GM10266 (cell line): ENCODE results near the gene CFAP45.

ENCODE experiments used
- DNase-seq: peaks from one replicate; pipeline ENCODE4 v3.0.0; 2012; ENCODE audit errors: extremely low spot score
- TF ChIP-seq, protein P1 (sequence below): IDR thresholded peaks from 2 replicates; pipeline ENCODE4 v1.5.1; 2012; ENCODE audit warnings: mild to moderate bottlenecking, low read depth; ENCODE audit not compliant: control insufficient read depth, insufficient read depth; ENCODE audit errors: missing control alignments

Gene CFAP45

DNA sequence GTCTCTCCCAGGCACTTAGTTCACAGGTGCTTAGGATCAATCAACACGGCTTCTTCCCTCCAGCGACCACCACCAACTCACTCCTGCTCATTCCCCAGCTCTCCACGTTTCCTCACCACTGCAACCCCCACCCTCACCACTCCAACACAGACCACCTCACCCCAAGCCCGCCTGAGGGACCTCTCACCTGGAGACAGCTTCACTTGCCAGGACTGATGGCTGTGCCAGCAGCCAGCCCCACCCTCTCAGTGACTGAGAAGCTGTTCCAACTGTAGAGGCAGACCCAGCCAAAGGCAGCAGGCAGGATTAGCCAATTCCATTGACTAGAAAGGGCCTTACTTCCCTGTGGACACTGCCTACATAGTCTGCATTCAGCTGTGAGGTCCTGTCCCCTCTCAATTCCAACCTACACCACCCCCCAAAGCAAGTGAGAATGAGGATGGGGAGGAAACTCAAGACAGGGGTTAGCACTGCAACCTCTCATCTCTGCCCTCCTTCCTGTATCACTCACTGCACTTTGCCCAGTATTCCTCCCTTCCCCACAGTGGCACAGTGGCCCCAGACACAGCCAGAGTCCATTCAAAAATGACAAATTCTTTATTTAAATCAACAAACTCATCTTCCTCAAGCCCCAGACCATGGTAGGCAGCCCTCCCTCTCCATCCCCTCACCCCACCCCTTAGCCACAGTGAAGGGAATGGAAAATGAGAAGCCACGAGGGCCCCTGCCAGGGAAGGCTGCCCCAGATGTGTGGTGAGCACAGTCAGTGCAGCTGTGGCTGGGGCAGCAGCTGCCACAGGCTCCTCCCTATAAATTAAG is 17.8 kb upstream of the CFAP45 start:
- no peak for DNase-seq
- TF ChIP-seq, protein P1, sequence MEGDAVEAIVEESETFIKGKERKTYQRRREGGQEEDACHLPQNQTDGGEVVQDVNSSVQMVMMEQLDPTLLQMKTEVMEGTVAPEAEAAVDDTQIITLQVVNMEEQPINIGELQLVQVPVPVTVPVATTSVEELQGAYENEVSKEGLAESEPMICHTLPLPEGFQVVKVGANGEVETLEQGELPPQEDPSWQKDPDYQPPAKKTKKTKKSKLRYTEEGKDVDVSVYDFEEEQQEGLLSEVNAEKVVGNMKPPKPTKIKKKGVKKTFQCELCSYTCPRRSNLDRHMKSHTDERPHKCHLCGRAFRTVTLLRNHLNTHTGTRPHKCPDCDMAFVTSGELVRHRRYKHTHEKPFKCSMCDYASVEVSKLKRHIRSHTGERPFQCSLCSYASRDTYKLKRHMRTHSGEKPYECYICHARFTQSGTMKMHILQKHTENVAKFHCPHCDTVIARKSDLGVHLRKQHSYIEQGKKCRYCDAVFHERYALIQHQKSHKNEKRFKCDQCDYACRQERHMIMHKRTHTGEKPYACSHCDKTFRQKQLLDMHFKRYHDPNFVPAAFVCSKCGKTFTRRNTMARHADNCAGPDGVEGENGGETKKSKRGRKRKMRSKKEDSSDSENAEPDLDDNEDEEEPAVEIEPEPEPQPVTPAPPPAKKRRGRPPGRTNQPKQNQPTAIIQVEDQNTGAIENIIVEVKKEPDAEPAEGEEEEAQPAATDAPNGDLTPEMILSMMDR, result no peak

DNA sequence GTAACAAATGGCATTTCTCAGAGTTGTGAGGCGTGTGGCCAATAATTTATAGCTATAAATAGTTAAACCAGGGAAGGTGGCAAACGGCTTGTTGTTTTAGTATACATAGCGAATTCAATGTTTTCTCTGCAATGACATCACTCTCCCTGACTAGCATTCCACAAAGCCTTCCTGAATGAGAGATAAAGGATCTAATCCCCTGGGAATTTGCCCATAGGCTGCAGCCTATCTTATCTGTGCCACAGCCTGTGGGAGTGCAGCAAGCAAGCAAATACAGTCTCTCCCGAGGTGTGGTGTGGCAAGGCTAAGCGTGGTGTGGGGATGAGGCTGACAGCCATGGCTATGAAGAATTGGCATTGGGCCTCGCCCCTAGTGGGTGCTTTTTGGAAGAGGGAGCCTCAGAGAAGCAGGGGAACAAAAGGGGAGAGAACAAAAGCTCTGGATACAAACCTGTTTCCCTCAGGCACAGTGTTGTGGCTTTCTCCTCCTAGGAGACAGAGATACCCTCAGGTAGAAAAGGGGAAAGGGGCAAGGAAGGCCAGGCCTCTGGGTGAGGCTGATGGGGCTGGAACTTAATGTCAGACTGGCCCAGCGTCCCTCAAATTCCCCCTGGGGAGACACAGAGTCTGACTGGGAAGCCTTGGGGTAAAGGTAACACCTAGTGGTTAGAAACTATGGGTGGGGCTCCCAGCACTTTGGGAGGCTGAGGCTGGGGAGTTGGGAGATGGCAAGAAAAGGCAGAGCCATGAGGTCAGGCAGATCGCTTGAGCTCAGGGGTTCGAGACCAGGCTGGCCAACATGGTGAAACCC is 16.5 kb upstream of the CFAP45 start:
- TF ChIP-seq, protein P1, result no peak
- no peak for DNase-seq

DNA sequence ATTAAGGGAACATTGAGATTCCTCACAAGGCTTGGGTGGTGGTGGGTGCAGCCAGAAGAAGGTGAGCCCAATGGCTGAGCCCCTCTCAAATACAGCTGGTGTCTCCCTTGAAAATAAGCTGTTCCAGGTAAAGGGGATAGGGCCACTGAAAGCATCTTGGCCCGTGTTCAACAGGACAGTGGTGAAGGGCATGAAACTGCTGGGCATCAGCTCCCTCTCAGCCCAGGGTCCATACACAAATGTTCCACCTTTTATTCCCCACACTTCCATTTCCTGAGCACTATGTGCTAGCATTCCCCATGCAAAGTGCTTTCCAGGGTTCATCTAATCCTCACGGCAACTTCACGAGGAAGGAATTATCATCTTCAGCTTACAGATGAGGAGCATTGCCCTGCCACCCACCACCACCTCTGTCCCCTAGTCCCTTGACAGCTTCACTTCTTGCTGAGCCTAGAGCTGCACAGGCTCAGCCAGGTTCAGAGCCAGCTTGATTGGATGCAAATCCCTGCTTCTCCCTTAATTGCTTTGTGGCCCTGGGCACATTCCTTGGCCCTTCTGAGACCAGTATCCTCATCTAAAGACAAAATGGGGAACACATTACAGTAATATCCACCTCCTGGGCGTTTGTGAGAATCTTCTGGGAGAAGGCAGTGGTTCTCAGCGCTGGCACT is 15.7 kb upstream of the CFAP45 start:
- DNase-seq, result no peak

DNA sequence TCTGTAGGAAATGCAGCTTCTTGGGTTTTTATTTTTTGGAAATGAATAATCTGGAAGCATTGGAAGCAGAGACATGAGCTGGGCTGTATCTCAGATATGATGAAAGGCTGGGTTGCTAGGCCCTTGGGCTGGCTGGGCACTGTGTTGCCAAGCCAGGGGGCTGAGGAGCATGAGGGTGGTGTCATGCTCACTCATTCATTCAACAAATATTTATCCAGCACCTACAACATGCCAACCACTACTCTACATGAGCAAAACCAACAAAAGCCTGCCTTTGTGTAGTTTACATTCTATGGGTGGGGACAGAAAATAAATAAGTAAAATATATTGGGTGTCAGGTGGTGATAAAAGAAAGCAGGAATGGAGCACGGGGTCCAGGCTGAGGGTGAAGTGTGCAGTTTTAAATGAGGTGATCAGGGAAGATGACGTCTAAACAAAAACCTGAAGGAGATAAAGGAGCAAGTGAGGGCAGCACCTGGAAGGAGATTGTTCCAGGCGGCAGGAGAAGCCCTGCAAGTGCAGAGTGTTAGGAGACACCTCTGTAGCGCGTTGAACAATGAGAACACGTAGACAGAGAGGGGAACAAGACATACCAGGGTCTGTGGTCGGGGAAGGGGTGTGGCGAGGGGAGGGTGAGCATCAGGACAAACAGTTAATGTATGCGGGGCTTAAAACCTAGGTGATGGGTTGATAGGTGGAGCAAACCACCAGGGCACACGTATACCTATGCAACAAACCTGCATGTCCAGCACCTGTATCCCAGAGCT is 14.5 kb upstream of the CFAP45 start:
- no peak for DNase-seq
- TF ChIP-seq, protein P1, result no peak

More for the DNA sequence above, 15.7 kb upstream of the CFAP45 start:
- TF ChIP-seq, protein P1, result no peak

DNA sequence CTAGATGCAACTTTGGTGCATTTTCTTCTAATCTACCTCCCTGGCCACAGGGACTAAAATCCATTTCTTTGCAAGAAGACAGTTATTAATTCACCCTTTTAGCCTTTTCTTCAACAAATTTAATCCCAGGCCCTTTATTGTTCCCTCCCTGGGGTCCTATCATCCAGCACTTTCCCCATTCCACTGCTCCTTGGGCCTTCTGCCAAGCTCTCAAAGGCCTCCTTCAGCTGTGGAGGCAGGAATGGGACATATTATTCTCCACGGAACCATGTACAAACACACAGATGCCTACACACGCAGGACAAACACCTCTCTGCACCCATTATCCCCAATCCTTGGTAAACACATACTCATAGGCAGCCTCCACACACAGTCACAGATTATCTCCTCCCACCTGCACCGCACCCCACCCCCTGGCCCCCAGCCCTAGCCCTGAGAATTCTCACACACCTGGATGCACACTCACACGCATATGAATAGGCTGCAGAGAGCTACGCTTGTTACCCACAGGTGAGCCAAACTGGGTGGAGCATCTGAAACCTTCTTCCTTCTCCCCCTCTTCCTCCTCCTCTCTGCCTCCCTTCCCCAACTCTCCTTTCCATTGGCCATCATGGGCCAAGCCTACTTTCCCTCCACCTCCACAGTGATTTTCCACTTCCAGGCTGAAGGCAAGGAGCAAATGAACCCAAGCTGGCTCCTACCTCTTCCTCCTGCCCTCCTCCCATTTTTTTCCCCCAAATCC is 13.7 kb upstream of the CFAP45 start:
- TF ChIP-seq, protein P1, result no peak
- DNase-seq, result no peak
